ENCODE measurements around the gene NEK7. TPM values are rescaled to one million over a fixed set of nuclear protein-coding genes. Genes with fewer than 3 reads are reported as not detected.

NEK7 gene
- polyA plus RNA-seq, 1 donor (not counting 4 experiments of a cell fraction or from before 2014, with no cell fraction given) = 56.8 TPM

- TF ChIP-seq CTCF (optimal IDR thresholded peaks at IDR 0.05 in 1 of 3, IDR thresholded peaks at IDR 0.05 in 1 of 3, conservative IDR thresholded peaks at IDR 0.05 in 1 of 3; ENCODE audit: extremely low read depth in 1 of 3, insufficient read depth in 2 of 3, low read length in 3 of 3) = no peak
- no peak for FAIRE-seq
- Histone ChIP-seq H3K4me2 (ENCODE audit: control insufficient read depth, extremely low read depth, insufficient read depth, low read depth, low read length) (no peak overlapping the region), H4K20me1 (ENCODE audit: control insufficient read depth, extremely low read depth, insufficient read depth, low read length) (no peaks in the 10 kb centered on the region), H3K9me1 (ENCODE audit: control insufficient read depth, extremely low read depth, insufficient read depth, low read length) (no peaks in the 10 kb centered on the region), H3K9ac (ENCODE audit: control insufficient read depth, extremely low read depth, insufficient read depth, low read length) (no peak overlapping the region), H3K36me3 (ENCODE audit: control insufficient read depth in 2 of 2, extremely low read depth in 1 of 2, insufficient read depth in 2 of 2, low read length in 2 of 2) (no peaks in the 10 kb centered on the region), H3K4me3 (ENCODE audit: control insufficient read depth in 2 of 3, extremely low read depth in 1 of 3, insufficient read depth in 2 of 3, low read depth in 1 of 3, low read length in 3 of 3) (no peak overlapping the region), H3K27ac (ENCODE audit: control insufficient read depth, insufficient read depth, low read length) (no peak overlapping the region), H2AFZ (ENCODE audit: control insufficient read depth, low read length) (no peak overlapping the region), H3K27me3 (ENCODE audit: control insufficient read depth, extremely low read depth, insufficient read depth, low read length) (no peaks in the 10 kb centered on the region), H3K4me1 (ENCODE audit: control insufficient read depth, extremely low read depth, insufficient read depth, low read length) (no peaks in the 10 kb centered on the region), H3K9me3 (ENCODE audit: control insufficient read depth, low read depth, low read length) (no peaks in the 10 kb centered on the region), H3K79me2 (ENCODE audit: control insufficient read depth, insufficient read depth, low read length) (peaks cover 66% of the 10 kb centered on the region)
- DNase-seq (ENCODE audit: low read depth, low spot score) = no peak
- dilution Hi-C loops (cut with MboI; ENCODE audit: extremely low pct_ligation_motif_present, low sequenced_read_pairs) = no loop called here
These were observed 48.4 kb downstream of the NEK7 start for GRCh38 chr1:198205016-198205684.

GRCh38 chr1:198206292-198206691 is 49.5 kb downstream of the NEK7 start:
- Histone ChIP-seq H3K4me2 (ENCODE audit: control insufficient read depth, extremely low read depth, insufficient read depth, low read depth, low read length) (no peak overlapping the region), H4K20me1 (ENCODE audit: control insufficient read depth, extremely low read depth, insufficient read depth, low read length) (no peaks in the 10 kb centered on the region), H3K27me3 (ENCODE audit: control insufficient read depth, extremely low read depth, insufficient read depth, low read length) (no peaks in the 10 kb centered on the region), H3K27ac (ENCODE audit: control insufficient read depth, insufficient read depth, low read length) (no peak overlapping the region), H3K9ac (ENCODE audit: control insufficient read depth, extremely low read depth, insufficient read depth, low read length) (no peak overlapping the region), H3K4me1 (ENCODE audit: control insufficient read depth, extremely low read depth, insufficient read depth, low read length) (no peaks in the 10 kb centered on the region), H3K79me2 (ENCODE audit: control insufficient read depth, insufficient read depth, low read length) (peaks cover 59% of the 10 kb centered on the region), H3K9me1 (ENCODE audit: control insufficient read depth, extremely low read depth, insufficient read depth, low read length) (no peaks in the 10 kb centered on the region), H2AFZ (ENCODE audit: control insufficient read depth, low read length) (no peak overlapping the region), H3K36me3 (ENCODE audit: control insufficient read depth in 2 of 2, extremely low read depth in 1 of 2, insufficient read depth in 2 of 2, low read length in 2 of 2) (no peaks in the 10 kb centered on the region), H3K9me3 (ENCODE audit: control insufficient read depth, low read depth, low read length) (no peaks in the 10 kb centered on the region), H3K4me3 (ENCODE audit: control insufficient read depth in 2 of 3, extremely low read depth in 1 of 3, insufficient read depth in 2 of 3, low read depth in 1 of 3, low read length in 3 of 3) (no peak overlapping the region)
- dilution Hi-C loops (cut with MboI; ENCODE audit: extremely low pct_ligation_motif_present, low sequenced_read_pairs) = no loop called here
- no peak for TF ChIP-seq CTCF (optimal IDR thresholded peaks at IDR 0.05 in 1 of 3, IDR thresholded peaks at IDR 0.05 in 1 of 3, conservative IDR thresholded peaks at IDR 0.05 in 1 of 3; ENCODE audit: extremely low read depth in 1 of 3, insufficient read depth in 2 of 3, low read length in 3 of 3)
- FAIRE-seq = no peak
- no peak for DNase-seq (ENCODE audit: low read depth, low spot score)

Data from keratinocyte (primary cell).